Hepatocyte (in vitro differentiated cells): ENCODE data around the gene CLASP2. TPM values are rescaled to one million over a fixed set of nuclear protein-coding genes. Genes with fewer than 3 reads are reported as not detected.

Source experiments
- DNase-seq: peaks from one replicate; pipeline ENCODE4 v3.0.0-alpha.2; 2016; ENCODE audit warnings: low spot score
- H2AFZ ChIP-seq: fragments of 200-600 bp; sonication (generic); 2 replicates; pipeline ENCODE4 v1.6.0; 2016; ENCODE audit warnings: antibody characterized with exemption, mild to moderate bottlenecking
- H3K27ac ChIP-seq: fragments of 200-600 bp; sonication (generic); 2 replicates; pipeline ENCODE4 v1.5.1; 2016; ENCODE audit warnings: mild to moderate bottlenecking
- H3K27me3 ChIP-seq: fragments of 200-600 bp; sonication (generic); 2 replicates; pipeline ENCODE4 v1.6.1; 2016
- H3K36me3 ChIP-seq: fragments of 200-600 bp; sonication (generic); replicated peaks from 2 replicates; pipeline ENCODE4 v1.5.1; 2016; ENCODE audit warnings: low read depth; ENCODE audit not compliant: insufficient read depth
- H3K4me1 ChIP-seq: fragments of 200-600 bp; sonication (generic); 2 replicates; pipeline ENCODE4 v1.5.1; 2016; ENCODE audit warnings: mild to moderate bottlenecking, moderate library complexity; ENCODE audit not compliant: insufficient read depth
- H3K4me2 ChIP-seq: fragments of 200-600 bp; sonication (generic); 2 replicates; pipeline ENCODE4 v1.6.0; 2016
- H3K4me3 ChIP-seq: fragments of 200-600 bp; sonication (generic); 2 replicates; pipeline ENCODE4 v1.5.1; 2016; ENCODE audit warnings: mild to moderate bottlenecking
- H3K79me2 ChIP-seq: fragments of 200-600 bp; sonication (generic); 2 replicates; pipeline ENCODE4 v1.6.0; 2017; ENCODE audit warnings: mild to moderate bottlenecking
- H3K9me2 ChIP-seq: fragments of 200-600 bp; sonication (generic); replicated peaks from 2 replicates; pipeline ENCODE4 v1.6.0; 2017; ENCODE audit warnings: mild to moderate bottlenecking; ENCODE audit not compliant: insufficient read depth
- H3K9me3 ChIP-seq: fragments of 200-600 bp; sonication (generic); 2 replicates; pipeline ENCODE4 v1.5.1; 2016; ENCODE audit warnings: low read depth, mild to moderate bottlenecking
- H4K20me1 ChIP-seq: fragments of 200-600 bp; sonication (generic); 2 replicates; pipeline ENCODE4 v1.6.0; 2016; ENCODE audit warnings: mild to moderate bottlenecking; ENCODE audit not compliant: insufficient read depth, poor library complexity, severe bottlenecking
- CTCF ChIP-seq: fragments of 200-600 bp; sonication (generic); IDR thresholded peaks from 2 replicates; pipeline ENCODE4 v1.5.1; 2016; ENCODE audit warnings: antibody characterized with exemption, mild to moderate bottlenecking; ENCODE audit not compliant: poor library complexity
- EZH2 ChIP-seq: fragments of 200-600 bp; sonication (generic); IDR thresholded peaks from 2 replicates; pipeline ENCODE4 v1.6.1; 2016; ENCODE audit warnings: antibody characterized with exemption, mild to moderate bottlenecking, borderline replicate concordance
- EZH2phosphoT487 ChIP-seq: fragments of 200-600 bp; sonication (generic); IDR thresholded peaks from one replicate; pipeline ENCODE4 v1.6.1; 2018; ENCODE audit warnings: antibody characterized with exemption, mild to moderate bottlenecking, low read depth, moderate library complexity; ENCODE audit not compliant: unreplicated experiment, severe bottlenecking
- WGBS: methylation state at CpG from one replicate; pipeline ENCODE4 v1.1.6; 2016; ENCODE audit warnings: low lambda C conversion rate; ENCODE audit errors: missing lambda C conversion rate; 5-methylcytosine and 5-hydroxymethylcytosine counted together
- polyA plus RNA-seq: library from polyadenylated mRNA; unstranded; fragments of >200 nt; fragmentation: Nextera tagmentation; extraction: Ambion mirVana; gene quantifications from 2 replicates; pipeline ENCODE4 v1.2.1, GENCODE V29; 2016
- total RNA-seq: library from RNA; depleted of rRNA; stranded (reverse); fragments of >200 nt; gene quantifications from 2 replicates; pipeline ENCODE4 v1.2.3, GENCODE V29; 2014

CLASP2 gene
- total and polyA plus RNA-seq, 2 experiments from 2014 or later, result 12.0 to 34.5 TPM

GRCh38 chr3:33537133-33537532, 180.9 kb downstream of the CLASP2 start:
- Histone ChIP-seq H3K4me1 (no peaks in the 10 kb centered on the region), H2AFZ (no peak overlapping the region), H4K20me1 (no peaks in the 10 kb centered on the region), H3K27me3 (no peaks in the 10 kb centered on the region), H3K27ac (no peak overlapping the region), H3K79me2 (no peaks in the 10 kb centered on the region), H3K4me3 (no peak overlapping the region), H3K9me3 (no peaks in the 10 kb centered on the region), H3K4me2 (no peak overlapping the region), H3K9me2 (no peaks in the 10 kb centered on the region), H3K36me3 (no peaks in the 10 kb centered on the region)
- DNase-seq, result no peak
- TF ChIP-seq EZH2phosphoT487 (no peak), EZH2 (no peak), CTCF (no peak)

- H3K27me3 ChIP-seq, result no peaks in the 10 kb centered on the region
- H2AFZ ChIP-seq, result no peak overlapping the region
- no peaks in the 10 kb centered on the region for H3K9me2 ChIP-seq
- H3K36me3 ChIP-seq, result peaks cover 5% of the 10 kb centered on the region
- no peaks in the 10 kb centered on the region for H3K4me1 ChIP-seq
- 95% methylated on average over 1 of the region's 1 CpG for WGBS
- H3K4me3 ChIP-seq, result no peak overlapping the region
- no peak overlapping the region for H3K27ac ChIP-seq
- H3K9me3 ChIP-seq, result peaks cover 12% of the 10 kb centered on the region
- no peaks in the 10 kb centered on the region for H4K20me1 ChIP-seq
- TF ChIP-seq EZH2 (no peak), EZH2phosphoT487 (no peak), CTCF (no peak)
- no peaks in the 10 kb centered on the region for H3K79me2 ChIP-seq
- no peak for DNase-seq
- no peak overlapping the region for H3K4me2 ChIP-seq
Observed at GRCh38 chr3:33526787-33527186, 191.3 kb downstream of the CLASP2 start.

GRCh38 chr3:33525232-33525631, 192.8 kb downstream of the CLASP2 start:
- Histone ChIP-seq H3K27me3 (no peaks in the 10 kb centered on the region), H3K9me3 (peaks cover 12% of the 10 kb centered on the region), H3K9me2 (no peaks in the 10 kb centered on the region), H2AFZ (no peak overlapping the region), H3K4me2 (no peak overlapping the region), H3K4me1 (no peaks in the 10 kb centered on the region), H4K20me1 (no peaks in the 10 kb centered on the region), H3K4me3 (no peak overlapping the region), H3K27ac (no peak overlapping the region), H3K36me3 (no peaks in the 10 kb centered on the region), H3K79me2 (no peaks in the 10 kb centered on the region)
- 85% methylated on average over 2 of the region's 2 CpGs for WGBS
- DNase-seq, result no peak
- TF ChIP-seq CTCF, result no peak

GRCh38 chr3:33523093-33523667, 194.9 kb downstream of the CLASP2 start:
- H3K4me1 ChIP-seq, result no peaks in the 10 kb centered on the region
- H3K9me2 ChIP-seq, result no peaks in the 10 kb centered on the region
- no peak overlapping the region for H3K27ac ChIP-seq
- TF ChIP-seq CTCF (no peak), EZH2phosphoT487 (no peak), EZH2 (no peak)
- no peaks in the 10 kb centered on the region for H3K27me3 ChIP-seq
- no peak overlapping the region for H2AFZ ChIP-seq
- no peaks in the 10 kb centered on the region for H4K20me1 ChIP-seq
- H3K79me2 ChIP-seq, result no peaks in the 10 kb centered on the region
- 94% methylated on average over 3 of the region's 3 CpGs for WGBS
- no peak overlapping the region for H3K4me2 ChIP-seq
- peaks cover 12% of the 10 kb centered on the region for H3K9me3 ChIP-seq
- H3K4me3 ChIP-seq, result no peak overlapping the region
- H3K36me3 ChIP-seq, result no peaks in the 10 kb centered on the region
- DNase-seq, result no peak
